Panc1 (cell line): ENCODE measurements around the gene RNF125.

ENCODE experiments used
- POLR2AphosphoS5 ChIP-seq: IDR thresholded peaks from 2 replicates; pipeline ENCODE4 v1.6.1; 2012; ENCODE audit warnings: mild to moderate bottlenecking, low read depth, low read length, moderate library complexity
- SIN3A ChIP-seq: IDR thresholded peaks from 2 replicates; pipeline ENCODE4 v1.6.1; 2012; ENCODE audit warnings: low read depth, mild to moderate bottlenecking, low read length, moderate library complexity, borderline replicate concordance; ENCODE audit not compliant: insufficient read depth
- TCF7L2 ChIP-seq: IDR thresholded peaks from 2 replicates; pipeline ENCODE4 v1.6.1; 2011; ENCODE audit warnings: mild to moderate bottlenecking, low read depth, low read length, inconsistent platforms
- TF ChIP-seq, protein P1 (sequence below): fragments of 450-650 bp; IDR thresholded peaks from 2 replicates; pipeline ENCODE4 v1.5.1; 2017; ENCODE audit warnings: mild to moderate bottlenecking

DNA sequence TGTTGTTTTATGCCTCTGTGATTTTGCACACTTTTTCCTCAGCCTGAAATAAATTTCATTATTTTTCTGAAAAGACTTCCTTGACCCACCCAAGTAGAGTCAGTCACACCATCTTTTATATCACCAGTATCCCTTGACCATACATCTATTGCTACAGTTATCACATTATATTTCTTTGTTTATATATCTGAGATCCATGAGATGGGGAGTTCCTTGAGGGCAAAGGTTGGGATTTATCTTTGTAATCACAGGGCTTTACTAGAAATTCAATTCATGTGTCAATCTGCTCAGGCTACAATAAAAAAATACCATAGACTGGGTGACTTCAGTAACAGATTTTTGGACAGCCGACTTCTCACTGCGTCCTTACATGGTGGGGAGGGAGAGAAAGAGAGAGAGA is 60.2 kb downstream of the RNF125 start:
- TF ChIP-seq, protein P1, sequence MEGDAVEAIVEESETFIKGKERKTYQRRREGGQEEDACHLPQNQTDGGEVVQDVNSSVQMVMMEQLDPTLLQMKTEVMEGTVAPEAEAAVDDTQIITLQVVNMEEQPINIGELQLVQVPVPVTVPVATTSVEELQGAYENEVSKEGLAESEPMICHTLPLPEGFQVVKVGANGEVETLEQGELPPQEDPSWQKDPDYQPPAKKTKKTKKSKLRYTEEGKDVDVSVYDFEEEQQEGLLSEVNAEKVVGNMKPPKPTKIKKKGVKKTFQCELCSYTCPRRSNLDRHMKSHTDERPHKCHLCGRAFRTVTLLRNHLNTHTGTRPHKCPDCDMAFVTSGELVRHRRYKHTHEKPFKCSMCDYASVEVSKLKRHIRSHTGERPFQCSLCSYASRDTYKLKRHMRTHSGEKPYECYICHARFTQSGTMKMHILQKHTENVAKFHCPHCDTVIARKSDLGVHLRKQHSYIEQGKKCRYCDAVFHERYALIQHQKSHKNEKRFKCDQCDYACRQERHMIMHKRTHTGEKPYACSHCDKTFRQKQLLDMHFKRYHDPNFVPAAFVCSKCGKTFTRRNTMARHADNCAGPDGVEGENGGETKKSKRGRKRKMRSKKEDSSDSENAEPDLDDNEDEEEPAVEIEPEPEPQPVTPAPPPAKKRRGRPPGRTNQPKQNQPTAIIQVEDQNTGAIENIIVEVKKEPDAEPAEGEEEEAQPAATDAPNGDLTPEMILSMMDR, result no peak
- no peak for TF ChIP-seq TCF7L2
- no peak for TF ChIP-seq POLR2AphosphoS5
- no peak for TF ChIP-seq SIN3A
